Jurkat, Clone E6-1 (cell line): ENCODE results near the gene MTF1.

Experiments used
- DNase-seq: peaks from one replicate; pipeline ENCODE4 v3.0.0-alpha.2; 2011; ENCODE audit warnings: low read depth, low spot score
- H3K4me3 ChIP-seq: 2 replicates; pipeline ENCODE4 v1.5.1; 2011; ENCODE audit warnings: mild to moderate bottlenecking, low read length, control low read depth, moderate library complexity

MTF1 gene

GRCh38 chr1:37761416-37762095, 97.8 kb downstream of the MTF1 start:
- no peak overlapping the region for H3K4me3 ChIP-seq
- no peak for DNase-seq
